Mucosa of rectum (tissue), 2 donors: Measurements from ENCODE around the gene KCNJ11.

Experiments used
- H3K27ac ChIP-seq, 2 donors: one replicate each; pipeline ENCODE4 v1.7.0; 2013; ENCODE audit warnings: inconsistent platforms in 2 of 2, low read depth in 2 of 2, low read length in 2 of 2
- H3K27me3 ChIP-seq, 2 donors: one replicate each; pipeline ENCODE4 v1.7.0; 2013; ENCODE audit warnings: low read length in 2 of 2; ENCODE audit not compliant: control insufficient read depth in 2 of 2, insufficient read depth in 2 of 2
- H3K36me3 ChIP-seq, 2 donors: one replicate each; pipeline ENCODE4 v1.7.0; 2013; ENCODE audit warnings: low read length in 2 of 2; ENCODE audit not compliant: control insufficient read depth in 2 of 2, insufficient read depth in 2 of 2
- H3K4me1 ChIP-seq, 2 donors: one replicate each; pipeline ENCODE4 v1.7.0; 2013; ENCODE audit warnings: low read length in 2 of 2, mild to moderate bottlenecking in 1 of 2; ENCODE audit not compliant: control insufficient read depth in 2 of 2, insufficient read depth in 2 of 2
- H3K4me3 ChIP-seq, 2 donors: one replicate each; pipeline ENCODE4 v1.7.0; 2013; ENCODE audit warnings: low read length in 2 of 2
- H3K9ac ChIP-seq, 2 donors: one replicate each; pipeline ENCODE4 v1.7.0; 2013; ENCODE audit warnings: low read length in 2 of 2, low read depth in 1 of 2, mild to moderate bottlenecking in 1 of 2
- H3K9me3 ChIP-seq, 2 donors: one replicate each; pipeline ENCODE4 v1.7.0; 2013; ENCODE audit warnings: low read length in 2 of 2; ENCODE audit not compliant: control insufficient read depth in 2 of 2
- donor health status: healthy.
- donor health status: Normal muscosa, but diverticular disease.

Gene KCNJ11

DNA sequence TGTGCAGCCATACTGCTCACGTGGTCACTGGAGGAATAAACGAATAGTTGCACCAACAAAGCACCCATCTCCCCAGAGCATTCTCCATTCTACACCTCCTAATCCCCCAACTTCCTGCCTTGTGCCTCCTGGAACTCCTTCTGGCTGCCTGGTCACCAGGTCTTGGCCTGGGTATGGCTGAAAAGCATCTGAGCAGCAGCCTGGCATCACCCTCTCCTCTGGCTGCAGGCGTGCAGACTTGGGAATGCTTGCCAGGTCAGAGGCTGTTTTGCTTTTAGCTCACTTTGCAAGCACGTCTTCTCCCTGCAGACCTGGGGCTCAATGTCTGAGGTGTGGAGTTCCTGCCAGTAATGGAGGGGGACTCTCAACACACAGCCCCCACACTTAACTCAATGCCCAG is 33.3 kb upstream of the KCNJ11 start:
- Histone ChIP-seq H3K4me1 (peaks cover 0 to 7% of the 10 kb centered on the region in 2 donors), H3K9ac (no peak overlapping the region), H3K36me3 (no peaks in the 10 kb centered on the region), H3K4me3 (no peak overlapping the region), H3K9me3 (no peaks in the 10 kb centered on the region), H3K27ac (no peak overlapping the region), H3K27me3 (peaks cover 0 to 10% of the 10 kb centered on the region in 2 donors)

DNA sequence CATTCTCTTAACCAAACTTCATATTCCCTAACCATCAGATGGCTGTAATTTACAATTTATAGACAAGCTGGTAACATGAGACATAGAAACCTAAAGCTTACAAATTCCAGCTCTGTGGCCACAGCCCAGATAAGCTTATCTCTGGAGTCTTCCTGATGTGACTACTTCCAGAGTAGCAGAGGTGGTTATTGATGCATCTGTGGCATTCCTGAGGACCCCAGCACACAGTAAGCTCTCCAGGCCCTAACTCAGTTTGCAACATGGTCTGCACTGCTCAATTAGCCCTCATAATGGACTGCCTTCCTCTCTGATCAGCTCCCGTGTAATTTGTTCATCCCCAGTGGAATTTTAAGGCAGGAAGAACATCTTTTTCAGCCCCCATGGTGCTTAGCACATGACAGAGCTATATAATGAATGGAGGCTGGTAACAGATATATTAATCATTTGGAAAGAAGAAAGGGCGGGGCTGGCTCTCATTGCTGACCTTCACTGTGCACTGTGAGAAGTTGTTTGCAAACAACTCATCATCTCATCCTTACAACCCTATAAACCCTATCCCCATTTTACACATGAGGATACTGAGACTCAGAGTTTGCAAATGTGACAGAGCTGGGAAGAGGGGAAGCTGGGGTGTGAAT is 30.1 kb upstream of the KCNJ11 start:
- peaks cover 0 to 10% of the 10 kb centered on the region in 2 donors for H3K27me3 ChIP-seq
- no peak overlapping the region for H3K27ac ChIP-seq
- H3K9ac ChIP-seq: no peak overlapping the region
- no peaks in the 10 kb centered on the region for H3K9me3 ChIP-seq
- H3K36me3 ChIP-seq: no peaks in the 10 kb centered on the region
- peaks cover 0 to 9% of the 10 kb centered on the region in 2 donors for H3K4me1 ChIP-seq
- H3K4me3 ChIP-seq: no peak overlapping the region

DNA sequence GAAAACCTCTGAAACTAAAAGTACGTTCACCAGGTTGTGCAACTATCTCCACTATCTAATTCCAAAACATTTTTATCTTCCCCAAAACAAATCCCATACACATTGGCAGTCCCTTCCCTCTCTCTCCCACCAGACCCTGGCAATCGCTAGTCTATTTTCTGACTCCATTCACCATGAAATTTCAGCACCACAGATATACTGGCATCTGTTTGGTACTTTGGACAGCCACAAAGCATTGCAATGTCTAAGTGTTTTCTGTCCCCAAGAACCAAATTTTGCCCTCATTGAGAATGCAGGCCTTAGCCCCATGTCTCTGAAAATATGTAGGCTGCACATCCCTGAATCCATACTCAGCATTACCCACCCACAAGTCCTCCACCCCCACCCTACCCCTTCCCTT is 28.0 kb upstream of the KCNJ11 start:
- Histone ChIP-seq H3K4me1 (peaks cover 4 to 13% of the 10 kb centered on the region in 2 donors), H3K27me3 (peaks cover 0 to 8% of the 10 kb centered on the region in 2 donors), H3K4me3 (no peak overlapping the region), H3K36me3 (no peaks in the 10 kb centered on the region), H3K27ac (no peak overlapping the region), H3K9me3 (no peaks in the 10 kb centered on the region), H3K9ac (no peak overlapping the region)

DNA sequence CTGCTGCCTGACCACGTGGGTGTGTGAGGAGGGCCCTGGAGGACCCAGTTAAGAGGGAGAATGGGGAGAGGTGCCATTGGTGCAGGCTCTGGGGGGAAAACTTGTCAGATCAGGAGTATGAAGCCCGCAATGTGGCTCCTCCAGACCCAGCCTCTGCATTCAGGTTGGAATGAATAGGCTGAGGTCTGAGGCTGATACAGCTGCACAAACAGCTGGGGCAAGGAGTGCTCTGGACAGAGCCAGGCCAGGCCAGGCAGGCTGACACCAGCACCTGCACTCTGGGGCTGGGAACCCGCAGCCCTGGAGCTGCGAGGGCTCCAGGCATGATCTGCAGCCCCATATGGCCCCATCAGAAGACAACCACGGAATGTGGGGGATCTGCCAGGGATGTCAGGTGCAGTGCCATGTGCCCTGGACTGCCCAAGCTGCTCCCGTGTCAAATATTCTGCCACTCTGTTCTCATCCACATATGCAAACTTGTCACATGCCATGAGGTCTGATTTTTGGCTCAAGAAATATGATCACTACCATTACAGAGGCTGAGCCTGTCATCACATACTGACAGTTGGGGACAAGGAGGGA is 27.2 kb upstream of the KCNJ11 start:
- Histone ChIP-seq H3K27ac (no peak overlapping the region), H3K36me3 (no peaks in the 10 kb centered on the region), H3K27me3 (peaks cover 0 to 8% of the 10 kb centered on the region in 2 donors)

DNA sequence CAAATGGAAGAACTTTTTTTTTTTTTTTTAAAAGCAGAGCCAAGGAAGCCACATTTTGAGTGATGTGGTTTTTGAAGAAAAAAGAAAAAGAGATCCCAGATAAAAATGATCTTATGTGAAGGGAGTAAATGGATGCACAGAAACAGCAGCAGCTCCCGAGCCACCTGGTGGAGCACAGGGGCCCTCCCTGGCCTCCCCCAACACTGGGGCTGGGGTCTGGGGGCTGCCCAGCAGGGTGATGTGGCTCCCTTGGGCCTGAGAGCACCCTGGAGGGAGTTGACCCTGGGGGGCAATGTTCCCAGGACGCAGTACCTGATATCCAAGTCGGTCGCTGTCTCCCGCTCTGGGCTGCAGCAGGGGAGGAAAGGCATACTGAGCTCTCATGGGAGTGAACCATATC is 26.5 kb upstream of the KCNJ11 start:
- H3K9ac ChIP-seq: no peak overlapping the region
- H3K36me3 ChIP-seq: no peaks in the 10 kb centered on the region
- H3K9me3 ChIP-seq: no peaks in the 10 kb centered on the region
- H3K27me3 ChIP-seq: peaks cover 0 to 6% of the 10 kb centered on the region in 2 donors
- no peak overlapping the region for H3K27ac ChIP-seq
- H3K4me1 ChIP-seq: peaks cover 7 to 17% of the 10 kb centered on the region in 2 donors
- H3K4me3 ChIP-seq: no peak overlapping the region

More for the DNA sequence above, 27.2 kb upstream of the KCNJ11 start:
- Histone ChIP-seq H3K4me1 (peaks cover 7 to 17% of the 10 kb centered on the region in 2 donors), H3K4me3 (no peak overlapping the region), H3K9me3 (no peaks in the 10 kb centered on the region), H3K9ac (no peak overlapping the region)

DNA sequence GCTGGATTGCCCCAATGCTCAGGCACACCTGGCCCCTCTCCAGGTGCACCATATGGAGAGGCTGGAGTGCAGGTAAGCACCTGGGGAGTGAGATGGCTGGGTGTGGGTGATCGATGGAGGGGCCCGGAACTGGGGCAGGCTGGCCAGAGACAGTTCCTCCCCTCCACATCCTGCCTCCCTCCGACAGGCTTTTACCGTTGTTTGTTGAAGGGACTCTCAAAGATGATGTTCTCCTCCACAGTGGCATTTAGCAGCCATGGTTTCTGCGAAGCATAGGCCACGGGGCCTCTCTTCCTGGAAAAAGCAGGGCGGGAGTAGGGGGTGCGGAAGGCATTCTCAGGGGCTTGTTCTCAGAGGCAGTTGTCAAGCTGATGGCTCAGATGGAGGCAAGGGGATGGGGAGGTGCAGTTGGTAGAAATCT is 25.9 kb upstream of the KCNJ11 start:
- H3K27me3 ChIP-seq: peaks cover 0 to 2% of the 10 kb centered on the region in 2 donors
- H3K9ac ChIP-seq: no peak overlapping the region
- no peaks in the 10 kb centered on the region for H3K36me3 ChIP-seq
- peaks cover 7 to 17% of the 10 kb centered on the region in 2 donors for H3K4me1 ChIP-seq
- H3K27ac ChIP-seq: peak overlapping the region in 1 of 2 donors; percentile 35
- no peaks in the 10 kb centered on the region for H3K9me3 ChIP-seq
- H3K4me3 ChIP-seq: no peak overlapping the region

DNA sequence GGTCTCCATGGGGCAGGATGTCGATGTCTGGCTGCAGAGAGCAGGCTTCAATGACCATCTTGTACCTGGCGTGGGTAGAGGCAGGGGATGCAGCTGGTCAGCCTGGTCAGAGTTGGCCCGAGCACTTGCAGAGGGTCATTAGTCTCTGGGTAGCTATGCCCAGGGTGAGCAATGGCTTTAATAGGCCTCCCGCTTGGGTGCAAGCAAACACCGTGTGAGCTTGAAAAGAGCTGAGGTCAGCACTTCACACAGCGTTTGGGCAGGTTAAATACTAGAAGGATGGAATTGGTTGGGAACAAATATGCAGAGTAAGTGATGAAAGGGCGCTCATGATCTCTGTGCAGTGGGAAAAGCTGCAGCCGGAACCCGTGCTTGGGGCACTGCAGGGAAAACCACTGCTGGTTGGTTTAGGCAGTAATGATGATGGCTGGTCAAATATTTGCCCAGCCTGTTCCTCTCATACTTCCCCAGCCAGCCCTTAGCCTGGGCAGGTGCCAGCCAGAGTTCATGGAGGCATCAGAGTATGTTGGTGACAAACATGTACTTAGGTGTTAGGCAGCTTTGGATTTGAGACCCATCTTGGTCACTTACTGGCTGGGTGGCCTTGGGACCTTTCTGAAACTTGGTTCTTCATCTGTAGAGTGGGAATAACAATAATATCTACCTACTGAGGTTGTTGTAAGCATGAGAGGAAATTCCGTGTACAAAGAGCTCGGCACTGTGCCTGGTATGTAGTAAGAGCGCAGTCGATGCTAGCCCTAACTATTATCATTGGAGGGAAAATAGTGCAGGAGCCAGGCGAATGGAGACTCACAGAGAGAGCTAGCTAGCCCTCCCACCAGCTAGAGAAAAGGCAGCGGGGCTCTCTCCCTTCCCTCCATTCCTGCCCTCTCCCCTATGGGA is 25.2 kb upstream of the KCNJ11 start:
- peak overlapping the region in 1 of 2 donors; percentile 35 for H3K27ac ChIP-seq
- no peaks in the 10 kb centered on the region for H3K36me3 ChIP-seq
- H3K4me3 ChIP-seq: no peak overlapping the region
- H3K27me3 ChIP-seq: peaks cover 0 to 2% of the 10 kb centered on the region in 2 donors
- no peak overlapping the region for H3K9ac ChIP-seq
- no peaks in the 10 kb centered on the region for H3K9me3 ChIP-seq
- H3K4me1 ChIP-seq: peaks cover 7 to 17% of the 10 kb centered on the region in 2 donors

DNA sequence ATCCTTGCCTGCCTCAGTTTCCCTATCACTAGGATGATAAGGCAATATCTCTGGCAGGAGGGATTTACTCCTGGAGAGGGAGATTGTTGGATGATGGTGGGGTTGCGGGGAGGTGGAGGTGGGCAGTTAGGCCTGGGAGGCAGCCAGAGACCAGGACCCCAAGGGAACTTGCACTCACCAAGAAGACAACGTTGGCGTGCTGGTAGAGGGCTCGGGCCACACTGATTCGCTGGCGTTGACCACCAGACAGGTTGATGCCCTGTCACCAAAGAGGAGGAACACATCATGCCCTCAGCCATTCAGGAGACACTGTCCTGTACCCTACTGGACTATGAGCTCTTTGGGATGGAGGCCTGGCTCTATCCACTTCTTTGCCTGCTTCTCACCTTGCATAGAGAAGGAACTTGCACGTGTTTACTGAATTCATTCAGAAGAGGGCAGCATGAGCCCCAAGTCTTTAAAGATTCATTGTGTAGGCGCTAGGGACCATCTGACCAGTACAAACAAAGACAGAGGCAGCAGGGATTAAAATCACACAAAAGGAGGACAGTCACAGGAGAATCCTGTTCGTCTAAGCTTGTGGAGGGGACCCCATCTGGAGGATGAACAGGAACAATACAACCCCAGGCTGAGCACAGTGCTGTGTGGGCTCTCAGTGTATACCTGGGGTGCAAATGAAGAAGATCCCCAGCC is 24.2 kb upstream of the KCNJ11 start:
- peaks cover 0 to 2% of the 10 kb centered on the region in 2 donors for H3K27me3 ChIP-seq
- no peaks in the 10 kb centered on the region for H3K9me3 ChIP-seq
- H3K27ac ChIP-seq: no peak overlapping the region
- H3K9ac ChIP-seq: no peak overlapping the region
- H3K4me3 ChIP-seq: no peak overlapping the region
- peaks cover 7 to 17% of the 10 kb centered on the region in 2 donors for H3K4me1 ChIP-seq
- no peaks in the 10 kb centered on the region for H3K36me3 ChIP-seq

DNA sequence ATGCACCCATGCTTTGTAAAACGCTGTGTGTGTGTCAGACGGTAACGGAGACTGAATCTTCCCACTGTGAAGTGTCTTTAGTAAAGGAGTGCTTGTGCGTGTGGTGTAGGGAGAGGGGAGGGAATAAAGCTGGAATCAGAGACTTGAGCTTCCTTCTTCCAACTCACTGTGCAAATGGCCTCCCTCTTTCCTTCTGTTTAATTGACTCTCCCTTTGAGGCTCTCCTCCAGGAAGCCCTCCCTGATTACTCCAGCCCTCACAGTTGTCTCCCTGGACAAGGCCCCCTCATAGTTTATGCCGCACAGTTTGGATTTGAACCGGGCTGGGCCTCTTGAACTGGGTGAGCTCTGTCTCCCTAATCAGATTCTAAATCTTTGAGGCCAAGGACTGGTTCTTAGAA is 23.0 kb upstream of the KCNJ11 start:
- H3K4me3 ChIP-seq: no peak overlapping the region
- H3K9me3 ChIP-seq: no peaks in the 10 kb centered on the region
- H3K27ac ChIP-seq: peak overlapping the region in 1 of 2 donors; percentile 31
- no peak overlapping the region for H3K9ac ChIP-seq
- no peaks in the 10 kb centered on the region for H3K36me3 ChIP-seq
- peaks cover 0 to 2% of the 10 kb centered on the region in 2 donors for H3K27me3 ChIP-seq
- H3K4me1 ChIP-seq: peaks cover 7 to 18% of the 10 kb centered on the region in 2 donors
